HL-60 (cell line): ENCODE results near the gene CISD3.

ENCODE experiments used
- CTCF ChIP-seq: IDR thresholded peaks from one replicate; pipeline ENCODE4 v1.5.1; 2011; ENCODE audit warnings: low read length, control low read depth, inconsistent platforms; ENCODE audit not compliant: insufficient read depth
- POLR2AphosphoS5 ChIP-seq: IDR thresholded peaks from 2 replicates; pipeline ENCODE4 v1.6.1; 2012; ENCODE audit warnings: low read depth

DNA sequence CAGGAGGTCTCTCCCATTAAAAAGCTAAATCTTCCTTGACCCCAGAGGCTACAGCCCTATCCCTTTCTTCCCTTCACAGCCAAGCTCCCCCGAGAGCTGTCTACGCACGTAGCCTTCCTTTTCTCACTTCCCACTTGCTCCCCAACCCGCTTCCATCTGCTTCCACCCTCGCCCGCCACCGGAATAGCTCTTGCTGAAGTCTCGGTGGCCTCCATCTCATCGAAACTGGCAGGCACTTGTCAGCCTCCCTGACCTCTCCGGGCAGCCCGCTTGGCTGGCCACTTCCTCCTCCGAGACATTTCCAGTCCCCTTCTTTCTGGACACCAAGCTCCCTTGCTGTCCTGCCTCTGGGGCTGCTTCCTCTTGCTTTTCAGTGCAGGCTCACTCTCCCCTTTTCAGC is 44.6 kb upstream of the CISD3 start:
- TF ChIP-seq CTCF (no peak), POLR2AphosphoS5 (no peak)
